Caki2 (cell line): ENCODE data around the gene CTRB2. TPM values are rescaled to one million over a fixed set of nuclear protein-coding genes. Genes with fewer than 3 reads are reported as not detected.
"Not testable (repeated sequence)": the region's sequence is repeated elsewhere in the genome, so short reads cannot be mapped to it uniquely, and the experiment has no call there.

ENCODE experiments used
- DNase-seq: peaks from one replicate; pipeline ENCODE4 v3.0.0-alpha.2; 2015; ENCODE audit warnings: low read depth
- in situ Hi-C: cut with HindIII; loops from 2 replicates; pipeline ENCODE4 v1.10.0; 2016; ENCODE audit warnings: low sequenced_read_pairs, low pct_unique_long_range_greater_than_20kb, mixed read lengths
- total RNA-seq: library from RNA; depleted of rRNA; stranded (reverse); fragments of >200 nt; shearing (Covaris generic); gene quantifications from 2 replicates; pipeline ENCODE4 v1.2.3, GENCODE V29; 2014; ENCODE audit warnings: low replicate concordance

The CTRB2 gene
- total RNA-seq, 1 experiment from 2014 or later: not detected

DNA sequence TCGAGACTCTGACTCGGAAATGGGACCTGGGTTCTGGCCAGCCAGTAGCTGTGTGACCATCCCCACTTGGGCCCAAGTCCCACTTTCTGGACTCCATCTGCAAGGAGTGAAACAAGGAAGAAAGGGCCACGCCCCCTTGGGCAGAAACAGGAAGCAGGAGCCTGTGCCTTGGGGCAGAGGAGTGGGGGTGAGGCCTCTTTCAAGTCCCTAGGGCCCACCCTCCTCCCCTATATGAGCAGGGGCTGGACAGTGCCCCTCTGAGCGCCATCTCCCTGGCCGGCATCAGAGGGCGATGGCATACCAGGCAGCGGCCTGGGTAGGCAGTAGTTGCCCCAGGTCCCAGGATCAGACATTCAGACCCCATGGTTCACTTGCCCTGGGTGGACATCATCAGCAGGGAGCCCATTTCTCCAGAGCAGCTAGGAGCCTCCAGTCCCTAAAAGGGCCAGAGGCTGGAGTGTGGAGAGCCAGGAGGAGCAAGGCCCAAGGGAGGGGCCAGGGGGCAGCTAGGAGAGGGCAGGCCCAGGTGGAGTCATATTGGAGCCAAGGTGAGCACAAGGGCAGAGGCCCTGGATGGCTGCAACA, 37.4 kb upstream of the CTRB2 start:
- in situ Hi-C loops: no loop called here
- DNase-seq: no peak

DNA sequence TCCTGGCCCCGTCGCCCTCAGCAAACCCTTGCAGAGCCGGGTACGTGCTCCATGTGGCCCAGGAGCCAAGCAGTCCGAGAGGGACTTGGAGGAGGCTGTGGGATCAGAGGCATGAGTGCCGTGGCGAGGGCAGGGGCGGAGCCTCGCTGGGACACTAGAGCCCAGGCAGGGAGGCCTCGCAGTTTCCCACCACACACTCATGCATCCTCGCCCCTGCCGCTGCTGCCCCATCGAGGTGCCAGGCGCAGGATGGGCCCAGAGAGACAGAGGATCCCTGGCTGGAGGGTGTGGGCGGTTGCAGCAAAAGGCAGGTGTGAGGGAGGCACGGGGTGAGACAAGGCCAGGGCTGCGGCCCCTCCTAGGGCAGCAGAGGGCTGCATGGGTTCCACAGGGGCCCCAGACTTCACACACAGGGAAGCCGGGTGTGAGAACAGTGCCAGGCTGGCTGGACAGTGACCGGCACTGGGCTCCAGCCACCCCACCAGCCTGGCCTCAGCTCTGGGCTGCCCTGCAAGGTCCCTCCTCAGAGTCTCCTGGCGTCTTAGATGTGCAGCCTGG, 36.8 kb upstream of the CTRB2 start:
- in situ Hi-C loops: no loop called here
- no peak for DNase-seq

DNA sequence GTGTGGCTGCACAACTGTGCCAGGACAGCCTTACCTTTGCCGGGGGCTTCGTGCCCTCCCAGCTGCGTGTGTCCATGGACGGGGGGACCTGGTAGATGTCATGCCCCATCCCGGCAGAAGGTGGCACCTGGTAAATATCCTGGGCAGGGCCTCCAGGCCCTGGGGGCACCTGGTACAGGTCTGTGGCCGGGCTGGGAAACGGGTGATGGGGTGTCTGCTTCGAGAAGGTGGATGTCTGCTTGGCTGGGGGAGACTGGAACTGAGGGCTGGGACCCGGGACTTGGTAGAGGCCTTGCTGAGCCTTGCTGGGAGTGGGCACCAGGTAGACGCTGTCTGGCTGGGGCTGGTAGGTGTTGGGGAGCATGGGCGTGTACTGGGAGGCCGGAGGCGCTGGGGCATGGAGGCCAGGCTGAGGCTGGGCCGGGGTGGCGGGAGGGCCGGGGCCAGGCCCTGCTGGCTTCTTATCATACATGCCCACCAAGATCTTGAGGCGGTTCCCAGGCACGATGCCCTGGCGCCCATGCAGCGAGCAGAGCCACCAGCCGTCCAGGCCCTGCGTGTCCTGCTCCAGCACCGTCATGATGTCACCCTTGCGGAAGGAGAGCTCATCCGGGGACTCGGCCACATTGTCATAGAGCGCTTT, 35.6 kb upstream of the CTRB2 start:
- in situ Hi-C loops, DNase-seq: not testable (repeated sequence)

DNA sequence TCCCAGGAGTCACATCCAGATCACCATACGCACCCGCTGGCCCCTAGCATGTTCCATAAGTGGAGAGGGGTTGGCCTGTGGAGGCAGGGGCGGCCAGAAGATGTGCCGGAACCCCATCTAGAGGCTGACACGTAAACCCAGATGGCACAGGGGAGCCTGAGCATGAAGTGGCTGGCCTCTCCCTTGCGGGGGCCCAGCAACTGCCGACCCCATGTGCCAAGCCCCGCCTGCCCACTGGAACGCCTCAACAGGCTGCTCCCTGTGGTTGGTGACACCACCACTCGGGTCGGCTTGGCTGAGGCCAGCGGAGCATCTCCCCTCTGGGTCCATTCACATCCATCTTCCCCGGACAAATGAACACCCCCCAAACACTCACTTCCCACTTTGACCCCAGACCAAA, 35.0 kb upstream of the CTRB2 start:
- no peak for DNase-seq
- in situ Hi-C loops: no loop called here

DNA sequence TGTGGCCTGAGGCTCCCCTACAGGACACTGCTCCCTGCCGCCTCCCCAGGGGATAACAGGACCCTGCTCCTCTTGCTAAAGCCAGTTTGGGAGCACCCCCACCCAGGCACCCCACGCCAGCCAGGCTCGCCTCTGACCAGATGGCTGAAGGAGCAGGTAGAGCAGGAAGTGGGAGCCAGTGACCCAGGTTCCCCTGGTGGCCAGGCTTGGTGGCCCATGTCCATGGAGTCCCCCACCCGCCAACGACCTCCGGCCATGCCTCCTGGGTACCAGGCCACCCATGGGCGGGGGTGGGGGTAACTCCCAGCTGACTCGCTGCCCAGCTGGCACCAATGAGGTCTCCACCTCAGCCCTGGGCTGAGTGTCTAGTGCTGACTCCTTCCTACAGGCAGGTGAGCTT, 34.5 kb upstream of the CTRB2 start:
- DNase-seq: no peak
- in situ Hi-C loops: no loop called here

DNA sequence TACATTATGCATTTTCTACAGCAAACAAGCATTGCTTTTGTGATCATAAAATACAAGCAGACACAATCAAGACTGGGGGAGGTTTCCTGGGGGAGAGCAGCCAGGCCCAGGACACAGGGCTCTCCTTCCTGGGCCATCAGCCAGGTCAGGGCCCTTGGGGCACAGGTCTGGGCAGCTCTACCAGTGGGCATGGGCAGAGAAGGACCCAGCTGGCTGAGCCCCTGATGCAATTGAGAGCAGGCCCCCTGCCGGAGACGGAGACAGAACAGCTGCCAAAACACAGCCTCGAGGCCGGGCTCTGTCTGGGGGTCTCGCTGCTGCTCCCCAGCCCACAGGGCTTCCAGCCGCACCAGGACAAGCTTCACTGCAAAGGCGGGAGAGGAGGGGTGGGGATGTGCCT, 33.7 kb upstream of the CTRB2 start:
- DNase-seq, in situ Hi-C loops: not testable (repeated sequence)

DNA sequence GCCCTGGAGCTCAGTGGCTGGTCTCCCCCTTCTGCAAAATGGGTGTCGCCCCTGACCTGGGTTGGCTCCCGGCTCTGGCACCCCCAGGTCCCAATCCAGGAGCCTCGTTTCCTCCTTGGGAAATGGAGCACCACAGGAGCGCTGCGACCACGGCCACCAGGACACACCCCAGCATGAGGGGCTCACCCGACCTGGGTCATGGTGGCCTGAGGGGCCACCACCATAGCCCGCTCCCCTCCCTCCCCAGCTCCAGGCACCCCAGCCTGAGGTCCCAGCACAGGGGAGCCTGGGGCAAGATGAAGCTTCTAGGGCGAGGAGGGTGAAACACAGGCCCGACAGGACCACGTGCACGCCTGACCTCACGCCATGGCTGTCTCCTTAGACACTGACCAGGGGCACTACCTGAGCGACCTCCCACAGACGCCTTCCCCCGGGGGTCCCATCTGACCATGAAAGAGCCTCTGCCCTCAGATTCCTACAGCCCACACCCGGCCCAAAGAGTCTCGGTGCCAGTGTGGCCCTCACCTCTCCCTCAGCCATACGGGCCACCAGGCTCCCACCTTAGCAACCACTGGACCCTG, 32.7 kb upstream of the CTRB2 start:
- in situ Hi-C loops: no loop called here

DNA sequence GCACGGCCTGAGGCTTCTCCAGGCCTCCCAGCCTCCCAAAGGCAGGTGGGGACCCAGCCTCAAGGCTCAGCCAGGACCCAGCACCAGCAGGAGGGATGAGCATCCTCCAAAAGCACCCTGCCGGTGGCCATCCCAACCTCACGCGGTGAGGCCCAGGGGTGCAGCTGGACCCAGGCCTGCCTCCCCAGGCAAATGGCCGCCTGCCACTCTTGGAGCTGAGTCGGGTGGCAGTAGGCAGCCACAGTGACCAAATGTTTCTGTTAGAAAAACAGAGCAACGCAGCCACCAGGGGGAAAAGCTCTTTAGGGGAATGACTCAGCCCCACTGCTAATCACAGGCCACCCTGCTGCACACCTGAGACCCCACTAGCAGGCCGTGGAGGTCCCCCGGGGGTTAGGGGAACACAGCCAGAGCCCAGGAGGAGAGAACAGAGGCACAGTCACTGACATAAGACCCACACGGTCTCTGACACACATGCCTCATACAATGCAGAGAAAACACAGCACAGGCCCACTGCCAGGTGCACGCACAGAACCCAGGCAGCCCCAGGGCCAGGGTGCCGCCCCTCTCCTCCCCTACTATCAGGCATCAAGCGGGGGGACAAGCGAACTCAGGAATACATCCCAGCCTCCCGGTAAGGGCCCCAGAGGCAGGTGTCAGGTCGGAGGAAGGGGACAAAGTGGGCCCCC, 32.0 kb upstream of the CTRB2 start:
- no peak for DNase-seq

More for the DNA sequence above, 32.7 kb upstream of the CTRB2 start:
- no peak for DNase-seq

DNA sequence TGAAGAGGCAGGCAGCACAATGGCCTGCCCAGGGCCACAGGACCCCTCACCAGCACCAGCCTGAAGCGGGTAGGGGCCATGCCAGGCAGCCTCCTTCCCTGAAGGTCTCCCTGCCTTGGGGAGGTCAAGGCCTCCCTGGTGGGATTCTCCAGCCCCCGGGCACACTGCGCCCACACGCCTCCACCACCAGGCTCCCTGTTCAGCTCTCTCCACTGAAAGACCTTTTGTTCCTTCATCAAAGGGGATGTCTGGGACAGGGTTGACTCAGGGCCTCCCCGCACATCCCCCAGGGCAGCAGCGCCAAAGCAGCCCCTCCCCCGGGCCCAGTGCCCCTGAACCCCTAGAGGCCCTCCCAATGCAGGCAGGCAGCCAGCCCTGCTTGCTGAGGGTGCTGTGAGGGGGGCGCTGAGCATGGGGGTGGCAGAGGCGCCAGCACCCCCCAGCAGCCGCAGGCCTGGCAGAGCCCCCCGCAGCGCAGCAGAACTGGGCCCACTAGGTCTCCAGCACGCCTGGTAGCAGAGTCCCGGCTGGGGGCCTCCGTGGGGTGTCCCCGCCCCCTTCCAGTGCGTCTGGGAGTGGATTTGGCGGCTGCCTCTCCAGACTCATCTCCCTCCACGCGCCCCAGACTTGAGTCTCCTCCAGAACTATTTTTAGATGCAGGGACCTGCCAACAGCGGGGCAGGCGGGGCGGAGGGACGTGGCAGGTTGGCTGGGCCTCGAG, 31.3 kb upstream of the CTRB2 start:
- DNase-seq: no peak
- in situ Hi-C loops: no loop called here

More for the DNA sequence above, 32.0 kb upstream of the CTRB2 start:
- in situ Hi-C loops: no loop called here

DNA sequence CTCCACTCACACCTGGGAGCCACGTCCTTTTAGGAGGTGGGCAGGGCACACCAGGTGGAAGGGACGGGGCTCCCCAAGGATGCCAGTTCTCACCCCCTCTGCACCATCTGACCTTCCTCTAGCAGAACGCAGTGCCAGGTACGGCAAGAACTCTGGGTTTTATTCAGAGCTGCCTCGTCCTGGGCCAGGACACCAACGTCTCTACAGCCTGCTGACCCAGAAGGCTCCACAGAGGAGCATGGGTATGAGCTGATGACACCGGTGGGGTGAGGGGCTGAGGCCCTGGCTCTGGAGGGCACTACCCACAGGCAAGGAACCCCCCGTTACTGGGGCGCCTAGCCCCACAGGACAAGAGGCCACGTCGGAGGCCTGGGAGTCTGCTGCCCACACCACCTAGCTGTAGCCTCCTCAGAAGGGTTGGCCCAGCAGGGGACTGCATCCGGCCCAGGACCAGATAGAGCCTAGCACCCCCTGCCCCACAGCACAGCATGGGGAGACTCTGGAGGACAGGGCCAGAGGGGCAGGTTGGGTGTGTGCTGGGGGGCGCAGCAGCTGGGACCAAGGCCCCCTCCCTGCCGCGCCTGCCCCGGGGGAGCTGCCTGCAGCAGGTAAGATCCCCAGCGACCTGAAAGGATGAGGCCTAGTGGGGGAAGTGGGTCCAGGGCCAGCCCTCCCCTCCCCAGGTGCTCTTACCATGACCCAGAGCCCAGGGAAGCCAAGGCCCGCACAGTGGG, 30.6 kb upstream of the CTRB2 start:
- in situ Hi-C loops: no loop called here
- DNase-seq: no peak

DNA sequence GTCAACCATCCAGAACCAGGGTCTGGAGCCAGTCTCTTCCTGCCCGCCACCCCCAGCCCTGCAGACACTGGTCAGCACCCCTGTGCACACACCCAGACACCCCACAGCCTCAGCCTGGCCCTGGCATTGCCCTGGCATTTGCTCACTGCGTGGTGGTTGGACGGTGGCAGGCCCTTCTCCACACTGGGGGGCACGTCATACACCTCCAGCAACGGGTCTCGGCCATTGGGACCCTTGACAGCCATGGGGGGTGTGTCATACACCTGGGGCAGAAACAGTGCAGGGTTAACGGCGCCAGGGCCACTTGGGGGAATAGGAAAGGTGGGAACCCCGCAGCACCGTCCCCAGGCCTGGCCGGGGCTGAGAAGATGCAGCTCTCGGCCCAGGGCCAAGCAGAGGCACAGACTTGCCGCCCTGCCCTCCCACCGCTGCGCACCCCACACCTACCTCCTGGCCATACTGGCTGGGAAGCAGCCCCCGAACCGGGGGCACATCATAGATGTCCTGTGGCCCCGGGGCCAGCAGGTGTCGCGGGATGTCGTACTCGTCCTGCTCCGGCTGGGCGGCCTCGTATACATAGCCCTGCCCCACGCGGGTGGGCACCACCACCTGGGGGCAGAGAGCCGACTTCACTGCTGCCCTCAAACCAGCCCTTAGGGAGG, 29.9 kb upstream of the CTRB2 start:
- in situ Hi-C loops: no loop called here
- DNase-seq: no peak

DNA sequence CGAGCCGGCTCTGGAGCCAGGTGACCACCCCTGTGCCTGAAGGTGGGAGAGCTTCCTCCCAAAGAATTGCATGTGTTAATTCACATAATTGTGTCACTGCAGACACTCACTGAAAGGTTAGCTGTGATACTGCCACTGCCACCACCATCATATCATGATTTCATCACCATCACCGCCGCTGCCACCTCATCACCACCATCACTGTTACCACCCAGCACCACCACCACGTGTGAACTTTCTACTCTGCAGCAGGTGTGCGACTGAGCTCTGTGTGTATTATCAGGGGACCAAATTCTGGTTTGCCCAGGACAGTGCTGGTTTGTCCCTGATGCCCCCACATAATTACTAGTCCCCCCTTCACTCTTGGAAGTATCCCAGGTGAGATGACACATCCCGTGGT, 29.3 kb upstream of the CTRB2 start:
- in situ Hi-C loops: no loop called here
- no peak for DNase-seq

DNA sequence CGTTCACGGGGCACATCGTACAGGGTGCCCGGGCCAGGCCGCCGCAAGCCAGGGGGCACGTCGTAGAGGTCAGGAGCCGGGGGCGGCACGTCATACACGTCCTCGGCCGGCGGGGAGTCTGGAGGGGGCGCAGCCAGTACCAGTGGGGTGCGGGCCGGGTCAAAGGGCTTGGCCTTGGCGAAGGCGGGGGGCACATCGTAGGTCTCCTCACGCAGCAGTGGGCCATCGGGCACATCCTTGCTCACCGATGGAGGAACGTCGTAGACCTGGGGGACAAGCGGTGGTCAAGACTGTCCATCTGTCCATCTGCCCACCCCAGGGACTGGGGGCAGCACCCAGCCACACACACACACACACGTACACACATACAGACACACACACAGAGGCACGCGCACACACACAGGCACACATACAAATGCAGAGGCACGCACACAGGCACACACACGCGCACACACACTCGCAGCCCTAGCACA, 28.8 kb upstream of the CTRB2 start:
- in situ Hi-C loops: no loop called here
- DNase-seq: no peak

DNA sequence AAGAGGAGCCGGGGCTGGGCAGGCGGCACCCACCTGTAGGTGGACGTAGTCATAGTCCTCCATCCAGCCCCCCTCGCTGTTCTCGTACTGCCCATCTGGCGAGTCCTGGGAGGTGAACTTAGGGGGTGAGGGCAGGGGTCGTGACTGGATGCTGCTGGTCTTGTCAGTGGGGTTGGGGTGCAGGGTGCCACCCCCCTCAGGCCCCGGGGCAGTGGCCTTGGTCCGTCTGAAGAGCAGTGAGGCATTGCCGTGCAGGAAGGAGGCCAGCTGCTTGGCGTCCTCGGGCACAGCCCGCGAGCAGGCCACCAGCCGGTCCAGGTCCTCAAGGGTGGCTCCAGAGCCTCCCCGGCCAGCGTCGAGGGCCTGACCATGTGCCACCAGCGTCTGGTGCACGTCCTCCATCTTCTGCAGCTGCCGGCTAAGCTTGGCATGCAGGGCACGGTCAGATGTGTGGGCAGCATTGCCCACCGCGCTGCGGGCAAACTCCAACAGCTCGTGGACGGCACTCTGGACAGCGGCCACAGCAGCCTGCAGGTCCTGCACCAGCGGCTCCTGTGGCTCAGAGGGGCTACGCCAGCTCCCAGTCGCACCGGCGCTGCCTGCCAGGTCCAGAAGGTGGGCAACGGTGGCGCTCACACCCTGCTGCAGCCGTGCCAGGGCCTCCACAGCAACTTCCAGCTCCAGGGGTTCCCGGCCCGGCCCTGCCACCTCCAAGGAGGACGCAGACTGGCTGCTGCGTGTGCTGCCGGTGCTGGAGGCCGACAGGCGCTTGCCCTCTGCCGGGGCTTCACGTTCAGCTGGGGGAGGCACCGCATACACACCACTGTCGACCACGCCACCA, 28.1 kb upstream of the CTRB2 start:
- in situ Hi-C loops: no loop called here

DNA sequence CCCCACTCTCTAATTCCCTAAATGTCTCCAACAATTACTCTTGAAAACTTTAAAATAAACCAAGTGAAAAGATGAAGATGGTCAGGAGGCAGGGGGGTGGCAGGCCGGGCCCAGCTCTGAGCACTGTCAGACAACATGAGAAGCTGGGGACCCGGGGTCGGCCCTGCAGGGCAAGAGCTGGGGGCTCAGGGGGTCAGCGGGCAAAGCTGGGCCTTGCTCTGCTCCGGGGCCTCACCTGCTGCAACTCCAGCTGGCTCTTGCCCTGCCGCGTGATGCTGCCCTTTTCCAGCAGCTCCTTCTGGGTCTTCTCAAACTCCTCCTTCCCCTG, 26.6 kb upstream of the CTRB2 start:
- in situ Hi-C loops: no loop called here
- no peak for DNase-seq

More for the DNA sequence above, 28.1 kb upstream of the CTRB2 start:
- DNase-seq: no peak

DNA sequence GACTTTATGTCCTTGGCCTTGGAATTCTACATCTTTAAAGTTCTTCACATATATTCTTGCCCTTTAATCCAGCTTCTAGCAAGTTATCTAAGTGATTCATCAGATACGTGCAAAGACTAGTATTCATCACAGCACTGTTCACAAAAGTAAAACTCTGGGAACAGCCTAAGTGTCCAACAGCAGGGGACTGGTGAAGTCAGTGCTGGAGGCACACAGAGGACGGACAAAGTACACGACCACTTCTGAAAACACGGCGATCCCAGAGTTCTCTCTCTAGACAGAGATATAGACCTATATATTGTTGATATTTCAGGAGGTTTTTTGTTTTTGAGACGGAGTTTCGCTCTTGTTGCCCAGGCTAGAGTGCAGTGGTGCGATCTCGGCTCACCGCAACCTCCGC, 24.6 kb upstream of the CTRB2 start:
- DNase-seq: no peak
- in situ Hi-C loops: no loop called here
